HT1080 (cell line): ENCODE measurements around the gene PLSCR1. TPM values are rescaled to one million over a fixed set of nuclear protein-coding genes. Genes with fewer than 3 reads are reported as not detected.
"Not testable (repeated sequence)": the region's sequence is repeated elsewhere in the genome, so short reads cannot be mapped to it uniquely, and the experiment has no call there.

ENCODE experiments used
- DNase-seq: peaks from one replicate; pipeline ENCODE4 v3.0.0-alpha.2; 2015; ENCODE audit warnings: low read depth
- total RNA-seq: library from RNA; depleted of rRNA; stranded (reverse); fragments of >200 nt; shearing (Covaris generic); gene quantifications from 2 replicates; pipeline ENCODE4 v1.2.3, GENCODE V29; 2014

The PLSCR1 gene
- total RNA-seq, 1 experiment from 2014 or later: 110 TPM

GRCh38 chr3:146519810-146520209 is 24.6 kb downstream of the PLSCR1 start:
- DNase-seq: no peak

DNA sequence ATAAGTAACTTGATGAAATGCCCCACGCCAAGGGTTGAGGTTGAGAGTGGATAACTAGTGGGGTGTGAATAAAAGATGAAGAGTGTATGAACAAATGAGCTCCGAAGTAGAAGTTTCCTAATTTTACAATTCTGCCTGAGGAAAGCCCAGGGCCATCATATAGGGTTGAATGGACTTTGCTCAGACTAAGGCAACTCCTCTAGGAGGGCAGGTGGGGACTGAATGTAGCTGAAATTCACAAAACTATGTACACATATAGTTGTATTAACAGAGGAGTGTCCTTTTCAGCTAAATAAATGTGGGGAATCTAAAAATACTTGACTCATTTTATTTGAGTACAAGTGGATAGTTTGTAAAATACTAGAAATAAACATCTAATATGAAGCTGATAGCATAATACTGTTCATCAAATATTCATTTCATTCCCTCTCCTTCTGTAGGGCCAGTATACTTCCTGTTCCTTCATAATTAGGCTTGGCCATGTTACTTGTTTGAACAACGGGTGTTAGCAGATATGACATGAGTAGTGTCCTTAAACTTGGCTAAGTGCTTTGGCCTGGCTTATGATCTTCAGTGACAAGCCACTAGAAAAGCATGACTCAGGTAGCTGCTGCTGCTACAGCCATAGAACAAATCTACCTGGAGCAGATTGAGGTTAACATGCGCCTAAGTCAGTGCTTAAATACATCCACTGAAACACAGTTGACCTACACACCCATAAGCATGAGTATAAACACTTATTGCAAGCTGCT is 26.5 kb downstream of the PLSCR1 start:
- no peak for DNase-seq

DNA sequence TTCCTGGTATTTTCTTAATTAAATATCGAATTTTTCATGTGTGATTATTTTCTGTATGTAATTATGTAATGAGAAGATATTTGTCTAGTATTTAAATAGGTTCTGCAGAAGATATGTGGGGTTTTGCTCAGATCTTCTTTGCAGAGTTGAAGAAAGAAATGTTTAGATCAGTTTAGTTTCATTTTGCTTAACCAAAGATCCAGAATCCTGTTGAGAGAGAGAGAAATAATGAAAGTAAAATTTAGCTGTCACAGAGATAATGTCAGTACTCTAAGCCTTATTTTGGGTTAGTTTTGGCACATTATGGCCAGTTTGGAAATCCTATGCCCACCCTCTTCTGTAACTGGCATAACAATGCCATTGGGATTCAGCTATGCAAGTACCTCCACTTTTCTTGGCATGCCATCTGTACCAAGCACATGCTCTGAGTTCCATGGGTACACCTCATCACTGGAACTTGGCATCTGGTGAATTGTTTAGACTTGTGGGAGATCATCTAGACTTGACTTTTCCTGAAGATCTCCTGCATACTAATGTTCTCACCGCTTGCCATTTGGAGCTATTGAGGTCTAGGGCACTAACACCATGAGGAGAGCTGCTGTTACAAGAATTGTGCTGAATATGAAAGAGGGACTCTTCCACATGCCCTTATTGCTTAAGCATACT is 30.9 kb downstream of the PLSCR1 start:
- no peak for DNase-seq

- DNase-seq: no peak
These were observed 32.8 kb downstream of the PLSCR1 start for GRCh38 chr3:146511402-146512134.

- peak; percentile 15 for DNase-seq
These were observed 36.9 kb downstream of the PLSCR1 start for GRCh38 chr3:146507331-146508120.

DNA sequence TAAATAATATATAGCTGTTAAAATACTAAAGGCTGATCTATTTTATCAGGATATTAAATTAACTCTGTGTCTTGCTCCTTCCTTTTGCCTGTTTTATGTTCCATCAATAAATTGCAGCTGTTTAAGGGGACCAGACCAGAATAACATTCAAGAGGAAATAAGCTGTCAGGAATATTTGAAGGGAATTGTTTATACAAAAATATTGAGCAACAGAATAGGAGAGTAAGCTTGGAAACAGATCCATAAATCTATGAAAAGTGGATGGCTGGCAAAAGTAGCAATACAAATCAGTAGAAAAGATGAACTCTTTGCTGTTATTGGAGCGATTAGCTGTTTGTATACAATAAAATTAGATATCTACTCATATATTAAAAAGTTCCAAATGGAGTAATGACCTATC is 38.9 kb downstream of the PLSCR1 start:
- DNase-seq: no peak

GRCh38 chr3:146504498-146505197 is 39.8 kb downstream of the PLSCR1 start:
- peak; percentile 52 for DNase-seq

DNA sequence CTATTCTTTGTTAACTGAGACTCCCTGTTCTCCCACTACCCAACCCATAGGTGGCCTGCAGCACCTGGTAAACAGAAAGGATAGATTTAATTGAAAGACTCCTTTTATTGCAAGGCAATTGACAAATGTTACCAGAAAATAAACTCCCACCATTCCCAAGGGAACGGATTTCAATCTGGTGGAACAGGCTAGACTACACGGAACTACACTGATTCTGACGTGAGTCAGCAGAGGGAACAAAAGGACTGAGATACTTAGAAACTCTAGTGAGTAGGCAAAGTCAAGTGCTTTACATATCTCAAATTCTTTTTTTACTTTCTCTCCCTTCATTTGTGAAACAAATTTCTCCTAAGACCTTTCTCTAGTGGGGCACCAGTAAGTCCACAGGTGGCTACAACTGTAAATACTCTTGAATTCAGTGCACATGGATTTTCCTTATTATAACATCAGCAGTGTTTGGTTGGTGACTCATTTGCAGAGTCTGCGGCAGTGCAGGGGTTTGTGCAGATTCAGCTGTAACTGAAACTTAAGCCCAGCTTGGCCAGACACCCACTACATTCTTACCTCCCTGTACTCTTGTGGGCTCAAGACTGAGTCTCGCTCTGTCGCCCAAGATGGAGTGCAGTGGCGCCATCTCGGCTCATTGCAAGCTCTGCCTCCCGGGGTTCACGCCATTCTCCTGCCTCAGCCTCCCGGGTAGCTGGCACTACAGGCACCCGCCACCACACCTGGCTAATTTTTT is 40.8 kb downstream of the PLSCR1 start:
- DNase-seq: peak; percentile 96

DNA sequence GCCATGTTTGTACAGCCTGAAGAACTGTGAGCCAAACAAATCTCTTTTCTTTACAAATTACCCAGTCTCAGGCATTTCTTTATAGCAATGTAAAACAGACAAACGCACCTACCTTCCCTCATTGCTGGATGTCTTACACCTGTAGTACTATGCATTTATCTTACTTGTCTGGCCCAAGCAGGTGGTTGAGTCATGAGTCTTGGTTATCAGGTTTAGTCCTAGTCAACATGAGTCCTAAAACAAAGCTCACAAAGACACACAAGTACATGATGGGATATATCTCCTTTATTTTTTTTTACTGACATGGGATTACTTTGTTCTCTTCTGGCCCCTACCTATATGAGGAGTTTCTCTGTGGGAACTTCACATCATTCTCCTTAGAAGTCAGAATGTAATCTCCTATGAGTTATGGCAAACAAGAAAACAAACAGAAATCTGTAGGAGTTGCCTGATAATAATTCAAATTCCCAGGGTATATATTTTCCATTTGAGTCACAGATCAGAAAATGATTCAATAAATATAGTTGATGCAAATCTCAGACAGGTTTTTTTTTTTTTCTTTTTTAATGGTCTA is 41.4 kb downstream of the PLSCR1 start:
- peak; percentile 15 for DNase-seq

GRCh38 chr3:146501752-146502151 is 42.7 kb downstream of the PLSCR1 start:
- no peak for DNase-seq

- no peak for DNase-seq
These were observed 44.7 kb downstream of the PLSCR1 start for GRCh38 chr3:146499701-146500100.

- no peak for DNase-seq
These were observed 46.2 kb downstream of the PLSCR1 start for GRCh38 chr3:146498002-146498736.

GRCh38 chr3:146497145-146497843 is 47.1 kb downstream of the PLSCR1 start:
- not testable (repeated sequence) for DNase-seq

- no peak for DNase-seq
These were observed 47.7 kb downstream of the PLSCR1 start for GRCh38 chr3:146496726-146497125.

DNA sequence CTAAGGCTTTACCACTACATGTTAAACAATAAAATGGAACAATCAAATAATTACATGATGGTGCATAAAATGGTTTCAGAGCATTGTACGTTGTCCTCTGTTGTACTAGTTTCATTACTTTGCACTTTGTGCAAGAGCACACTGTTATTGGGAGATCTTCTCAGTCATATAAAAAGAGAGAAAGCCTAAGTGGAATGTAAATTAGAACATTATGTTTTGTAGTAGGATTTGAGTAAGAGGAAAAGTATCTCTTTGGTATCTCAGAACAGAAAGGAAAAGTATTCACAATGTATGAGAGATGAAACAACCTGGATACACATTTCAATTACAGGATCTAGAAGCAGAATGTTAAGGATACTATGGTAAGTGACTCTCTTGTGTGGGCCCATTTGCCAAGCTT is 48.2 kb downstream of the PLSCR1 start:
- no peak for DNase-seq

GRCh38 chr3:146493761-146494160 is 50.6 kb downstream of the PLSCR1 start:
- no peak for DNase-seq

GRCh38 chr3:146493221-146493620 is 51.2 kb downstream of the PLSCR1 start:
- peak; percentile 23 for DNase-seq

- peak; percentile 36 for DNase-seq
These were observed 53.1 kb downstream of the PLSCR1 start for GRCh38 chr3:146491303-146491702.
